IMR-90 (cell line): ENCODE results near the gene CYP4X1. TPM values are rescaled to one million over a fixed set of nuclear protein-coding genes. Genes with fewer than 3 reads are reported as not detected.

Source experiments
- ATAC-seq: fragments of 200-7000 bp; cut with Tn5 transposase; 2 replicates; pipeline ENCODE4 v1.9.1; 2020; ENCODE audit warnings: low read depth, mild to moderate bottlenecking, moderate library complexity
- BruUV-seq: library from RNA; stranded (reverse); fragments of 400-500 nt; replicated peaks from 2 replicates; lab custom pipeline; 2021; lab: Mats Ljungman, UMichigan
- CTCF ChIA-PET: fragments of 300-600 bp; formaldehyde crosslinking; extraction: SDS; loops from one replicate; lab custom pipeline; 2021; ENCODE audit warnings: antibody characterized with exemption; lab: Yijun Ruan, JAX
- POLR2A ChIA-PET: fragments of 300-600 bp; sonication (Branson Sonifier 250); formaldehyde crosslinking; loops from one replicate; lab custom pipeline; 2022; ENCODE audit warnings: antibody characterized with exemption; ENCODE audit not compliant: unreplicated experiment; lab: Charles Lee
- DNase-seq: peaks from one replicate; pipeline ENCODE4 v3.0.0; 2013
- H2AFZ ChIP-seq: replicated peaks from 2 replicates; pipeline ENCODE3; 2013; ENCODE audit warnings: low read length, mild to moderate bottlenecking; ENCODE audit not compliant: poor library complexity
- H2AK5ac ChIP-seq: 2 replicates; pipeline ENCODE4 v1.6.1; 2013; ENCODE audit warnings: low read depth, low read length, inconsistent platforms
- H2AK9ac ChIP-seq: replicated peaks from 2 replicates; pipeline ENCODE3; 2013; ENCODE audit warnings: mild to moderate bottlenecking, low read depth, low read length, moderate library complexity; ENCODE audit not compliant: poor library complexity
- H2BK120ac ChIP-seq: 2 replicates; pipeline ENCODE4 v1.6.1; 2013; ENCODE audit warnings: low read depth, low read length, inconsistent platforms
- H2BK15ac ChIP-seq: 3 replicates; pipeline ENCODE4 v1.6.1; 2013; ENCODE audit warnings: low read depth, low read length, inconsistent platforms
- H2BK20ac ChIP-seq: 2 replicates; pipeline ENCODE4 v1.6.1; 2013; ENCODE audit warnings: low read depth, mild to moderate bottlenecking, inconsistent platforms, low read length, moderate library complexity
- H2BK5ac ChIP-seq: 2 replicates; pipeline ENCODE4 v1.6.1; 2013; ENCODE audit warnings: mild to moderate bottlenecking, low read depth, low read length, inconsistent platforms; ENCODE audit not compliant: poor library complexity, severe bottlenecking
- H3K14ac ChIP-seq: replicated peaks from 2 replicates; pipeline ENCODE4 v1.6.1; 2013; ENCODE audit warnings: low read depth, low read length, inconsistent platforms
- H3K18ac ChIP-seq: 2 replicates; pipeline ENCODE4 v1.6.1; 2013; ENCODE audit warnings: low read depth, low read length, control low read depth
- H3K23ac ChIP-seq: 2 replicates; pipeline ENCODE4 v1.6.1; 2013; ENCODE audit warnings: low read depth, low read length, inconsistent platforms
- H3K27ac ChIP-seq: 2 replicates; pipeline ENCODE4 v1.5.1; 2013; ENCODE audit warnings: mild to moderate bottlenecking, control low read depth, low read length; ENCODE audit not compliant: insufficient read depth
- H3K27me3 ChIP-seq: 2 replicates; pipeline ENCODE4 v1.6.1; 2013; ENCODE audit warnings: low read length; ENCODE audit not compliant: control insufficient read depth, insufficient read depth
- H3K36me3 ChIP-seq: 2 replicates; pipeline ENCODE4 v1.6.1; 2013; ENCODE audit warnings: low read length, mixed read lengths; ENCODE audit not compliant: control insufficient read depth, insufficient read depth
- H3K4ac ChIP-seq: 2 replicates; pipeline ENCODE4 v1.6.1; 2013; ENCODE audit warnings: low read depth, low read length, inconsistent platforms
- H3K4me1 ChIP-seq: 2 replicates; pipeline ENCODE4 v1.6.1; 2013; ENCODE audit warnings: low read length, mixed read lengths; ENCODE audit not compliant: control insufficient read depth, insufficient read depth
- H3K4me2 ChIP-seq: 2 replicates; pipeline ENCODE4 v1.6.1; 2013; ENCODE audit warnings: low read depth, mild to moderate bottlenecking, control low read depth, low read length, moderate library complexity
- H3K4me3 ChIP-seq: 2 replicates; pipeline ENCODE4 v1.5.1; 2013; ENCODE audit warnings: low read depth, mild to moderate bottlenecking, control low read depth, low read length, moderate library complexity; ENCODE audit not compliant: insufficient read depth
- H3K56ac ChIP-seq: 2 replicates; pipeline ENCODE4 v1.6.1; 2013; ENCODE audit warnings: low read length, inconsistent platforms; ENCODE audit not compliant: insufficient read depth; ENCODE audit errors: extremely low read depth
- H3K79me1 ChIP-seq, 2 experiments: 2 replicates each; pipeline ENCODE4 v1.6.1; 2013; ENCODE audit warnings: low read length in 2 of 2, inconsistent platforms in 1 of 2, low read depth in 1 of 2
- H3K9ac ChIP-seq: 2 replicates; pipeline ENCODE4 v1.6.1; 2013; ENCODE audit warnings: low read depth, low read length, control low read depth
- H3K9me1 ChIP-seq: 2 replicates; pipeline ENCODE4 v1.6.1; 2013; ENCODE audit warnings: low read length, inconsistent platforms; ENCODE audit not compliant: insufficient read depth
- H3K9me3 ChIP-seq: 2 replicates; pipeline ENCODE4 v1.6.1; 2013; ENCODE audit warnings: low read length; ENCODE audit not compliant: control insufficient read depth, insufficient read depth
- H4K20me1 ChIP-seq: 2 replicates; pipeline ENCODE4 v1.6.1; 2013; ENCODE audit warnings: low read length, inconsistent platforms; ENCODE audit not compliant: insufficient read depth
- H4K5ac ChIP-seq: 2 replicates; pipeline ENCODE4 v1.6.1; 2013; ENCODE audit warnings: mild to moderate bottlenecking, low read depth, low read length, control low read depth
- H4K8ac ChIP-seq, 2 experiments: 2 replicates each; pipeline ENCODE4 v1.6.1; 2013; ENCODE audit warnings: low read depth in 2 of 2, low read length in 2 of 2, control low read depth in 1 of 2, inconsistent platforms in 1 of 2
- H4K91ac ChIP-seq: 2 replicates; pipeline ENCODE4 v1.6.1; 2013; ENCODE audit warnings: low read depth, low read length, inconsistent platforms; ENCODE audit not compliant: insufficient read depth
- CTCF ChIP-seq: conservative IDR thresholded peaks from 2 replicates; pipeline ENCODE4 v1.5.1; 2012; ENCODE audit warnings: mild to moderate bottlenecking, low read depth, low read length, improper control_type of control experiment
- FOS ChIP-seq: fragments of 150-350 bp; IDR thresholded peaks from 2 replicates; pipeline ENCODE4 v1.6.1; 2016; ENCODE audit warnings: low read depth, low read length
- MAZ ChIP-seq: IDR thresholded peaks from 2 replicates; pipeline ENCODE4 v1.6.1; 2012; ENCODE audit warnings: low read depth, mild to moderate bottlenecking, low read length, improper control_type of control experiment, moderate library complexity, borderline replicate concordance
- RFX5 ChIP-seq: IDR thresholded peaks from 2 replicates; pipeline ENCODE4 v1.8.0; 2012; ENCODE audit warnings: low read depth, mild to moderate bottlenecking, low read length, moderate library complexity
- SMC3 ChIP-seq: fragments of 150-350 bp; IDR thresholded peaks from 2 replicates; pipeline ENCODE4 v1.6.1; 2016; ENCODE audit warnings: low read depth, mild to moderate bottlenecking, antibody characterized with exemption, low read length, moderate library complexity
- WGBS, 2 experiments: methylation state at CpG; one replicate each; pipeline versions ENCODE4 v1.1.5 to v1.1.7; 2013; ENCODE audit warnings: missing lambda C conversion rate in 2 of 2; ENCODE audit not compliant: insufficient read length in 1 of 2; ENCODE audit errors: extremely low coverage in 2 of 2; 5-methylcytosine and 5-hydroxymethylcytosine counted together
- dilution Hi-C: fragments of 300-500 bp; cut with HindIII; formaldehyde crosslinking; loops from one replicate; pipeline ENCODE4 v1.14.3; 2018; ENCODE audit warnings: low sequenced_read_pairs; ENCODE audit not compliant: unreplicated experiment
- in situ Hi-C: fragments of 300-500 bp; cut with MboI; formaldehyde crosslinking; loops from 3 replicates; pipeline ENCODE4 v1.14.3; 2019; ENCODE audit warnings: low sequenced_read_pairs, inconsistent platforms, mixed read lengths
- intact Hi-C: fragments of 100-400 bp; cut with micrococcal nuclease; formaldehyde crosslinking; loops from 2 replicates; pipeline ENCODE4 v1.10.0; 2022
- polyA plus RNA-seq, 3 experiments: library from polyadenylated mRNA; depleted of rRNA; stranded (reverse); fragments of >200 nt; gene quantifications; 2 replicates each; pipeline ENCODE4 v1.2.3, GENCODE V29; 2012; ENCODE audit warnings: low replicate concordance in 1 of 3
- total RNA-seq: library from RNA; depleted of rRNA; stranded (reverse); fragments of >200 nt; gene quantifications from 2 replicates; pipeline ENCODE4 v1.2.3, GENCODE V29; 2012
- TF ChIP-seq, protein P1 (sequence below): fragments of 150-350 bp; IDR thresholded peaks from 2 replicates; pipeline ENCODE4 v1.6.1; 2016; ENCODE audit warnings: low read depth, mild to moderate bottlenecking, low read length, moderate library complexity, borderline replicate concordance

Gene CYP4X1
- total and polyA plus RNA-seq, 2 of the 4 experiments (the other 2 are of a cell fraction): not detected

GRCh38 chr1:47036764-47037163, 13.3 kb downstream of the CYP4X1 start:
- no CpG with 5 or more reads among the region's 1 CpG for WGBS, 2 experiments
- H3K9me1 ChIP-seq: no peaks in the 10 kb centered on the region
- no TSS peak for BruUV-seq
- no peak overlapping the region for H3K4me2 ChIP-seq
- no peak overlapping the region for H2BK15ac ChIP-seq
- H3K56ac ChIP-seq: no peak overlapping the region
- no peaks in the 10 kb centered on the region for H3K79me1 ChIP-seq
- dilution Hi-C loops: no loop called here
- H4K20me1 ChIP-seq: no peaks in the 10 kb centered on the region
- no peak overlapping the region for H2BK5ac ChIP-seq
- ATAC-seq (no peak), DNase-seq (no peak)
- no peaks in the 10 kb centered on the region for H3K4me1 ChIP-seq
- ChIA-PET CTCF (no interaction called here), POLR2A (no interaction called here)
- no peak overlapping the region for H2BK20ac ChIP-seq
- no peak overlapping the region for H3K18ac ChIP-seq
- TF ChIP-seq, protein P1, sequence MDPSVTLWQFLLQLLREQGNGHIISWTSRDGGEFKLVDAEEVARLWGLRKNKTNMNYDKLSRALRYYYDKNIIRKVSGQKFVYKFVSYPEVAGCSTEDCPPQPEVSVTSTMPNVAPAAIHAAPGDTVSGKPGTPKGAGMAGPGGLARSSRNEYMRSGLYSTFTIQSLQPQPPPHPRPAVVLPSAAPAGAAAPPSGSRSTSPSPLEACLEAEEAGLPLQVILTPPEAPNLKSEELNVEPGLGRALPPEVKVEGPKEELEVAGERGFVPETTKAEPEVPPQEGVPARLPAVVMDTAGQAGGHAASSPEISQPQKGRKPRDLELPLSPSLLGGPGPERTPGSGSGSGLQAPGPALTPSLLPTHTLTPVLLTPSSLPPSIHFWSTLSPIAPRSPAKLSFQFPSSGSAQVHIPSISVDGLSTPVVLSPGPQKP: no peak
- TF ChIP-seq CTCF (no peak), SMC3 (no peak), MAZ (no peak), FOS (no peak), RFX5 (no peak)
- H3K4ac ChIP-seq: no peak overlapping the region
- H2AK5ac ChIP-seq: no peak overlapping the region
- H3K27ac ChIP-seq: no peak overlapping the region
- intact Hi-C loops: no loop called here
- no peak overlapping the region for H4K91ac ChIP-seq
- no peaks in the 10 kb centered on the region for H3K9me3 ChIP-seq
- H4K5ac ChIP-seq: no peak overlapping the region
- no peak overlapping the region for H3K4me3 ChIP-seq
- no peak overlapping the region for H2AK9ac ChIP-seq
- no peaks in the 10 kb centered on the region for H3K36me3 ChIP-seq
- H3K23ac ChIP-seq: no peak overlapping the region
- no peaks in the 10 kb centered on the region for H3K27me3 ChIP-seq
- no peak overlapping the region for H2AFZ ChIP-seq
- no peak overlapping the region for H2BK120ac ChIP-seq
- H3K14ac ChIP-seq: no peak overlapping the region
- no peak overlapping the region for H4K8ac ChIP-seq
- in situ Hi-C loops: no loop called here
- H3K9ac ChIP-seq: no peak overlapping the region
